Activated CD4-positive, alpha-beta memory T cell treated with anti-CD3 and anti-CD28 coated beads, Interleukin-2, amount 10 ng/mL, durations not matched to agents 7 days and 5 days (primary cell): ENCODE measurements around the gene IPO11. TPM values are rescaled to one million over a fixed set of nuclear protein-coding genes. Genes with fewer than 3 reads are reported as not detected.

Experiments used
- CTCF ChIA-PET: fragments of 350-600 bp; sonication (Branson Sonifier 250); formaldehyde crosslinking; loops from one replicate; lab custom pipeline; 2021; ENCODE audit warnings: antibody characterized with exemption, inconsistent platforms; lab: Charles Lee
- POLR2A ChIA-PET: fragments of 350-600 bp; sonication (Branson Sonifier 250); formaldehyde crosslinking; loops from one replicate; lab custom pipeline; 2021; ENCODE audit warnings: antibody characterized with exemption; lab: Charles Lee
- DNase-seq: peaks from one replicate; pipeline ENCODE4 v3.0.0-alpha.2; 2020
- H3K27ac Mint-ChIP-seq: one replicate; pipeline ENCODE4 v1.8.0; 2021; ENCODE audit warnings: mild to moderate bottlenecking, mixed read lengths
- H3K27me3 Mint-ChIP-seq: one replicate; pipeline ENCODE4 v1.8.0; 2021; ENCODE audit warnings: mixed read lengths
- H3K36me3 Mint-ChIP-seq: one replicate; pipeline ENCODE4 v1.8.0; 2021; ENCODE audit warnings: low read depth, mixed read lengths
- H3K4me1 Mint-ChIP-seq: one replicate; pipeline ENCODE4 v1.8.0; 2021; ENCODE audit warnings: mixed read lengths
- H3K4me3 Mint-ChIP-seq: one replicate; pipeline ENCODE4 v1.8.0; 2021; ENCODE audit warnings: mild to moderate bottlenecking, mixed read lengths
- H3K9me3 Mint-ChIP-seq: one replicate; pipeline ENCODE4 v1.8.0; 2021; ENCODE audit warnings: mixed read lengths
- total RNA-seq, 2 experiments: library from RNA; stranded (reverse); gene quantifications; one replicate each; pipeline ENCODE4 v1.2.3, GENCODE V29; 2021

Gene IPO11
- total RNA-seq, 2 experiments from 2014 or later: 23.8 to 23.9 TPM

DNA sequence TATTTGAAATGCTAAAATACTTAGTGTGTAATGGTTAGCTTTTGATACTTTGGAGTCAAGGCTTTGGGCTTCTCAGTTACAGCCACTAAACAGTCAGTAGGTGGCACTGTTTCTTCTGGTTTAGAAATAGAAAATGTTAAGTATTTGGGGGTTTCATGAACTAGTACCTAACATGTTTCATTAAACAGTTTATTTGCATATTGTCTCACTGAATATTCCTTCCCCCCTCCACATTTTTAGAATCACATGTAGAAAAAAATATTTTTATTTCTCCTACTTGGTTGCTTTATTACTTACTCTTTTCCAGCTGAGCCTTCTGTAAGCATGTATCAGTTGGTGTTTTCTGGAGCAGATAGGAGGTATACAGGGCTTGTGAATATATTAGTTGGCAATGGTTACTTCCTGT, 48.0 kb downstream of the IPO11 start:
- CTCF ChIA-PET: interaction anchor here (0.8 to 3.4 kb wide), 15 partner anchors 8 to 319 kb away, joined by 3 to 25 read pairs (median 5); no protein-coding TSS in a partner anchor

DNA sequence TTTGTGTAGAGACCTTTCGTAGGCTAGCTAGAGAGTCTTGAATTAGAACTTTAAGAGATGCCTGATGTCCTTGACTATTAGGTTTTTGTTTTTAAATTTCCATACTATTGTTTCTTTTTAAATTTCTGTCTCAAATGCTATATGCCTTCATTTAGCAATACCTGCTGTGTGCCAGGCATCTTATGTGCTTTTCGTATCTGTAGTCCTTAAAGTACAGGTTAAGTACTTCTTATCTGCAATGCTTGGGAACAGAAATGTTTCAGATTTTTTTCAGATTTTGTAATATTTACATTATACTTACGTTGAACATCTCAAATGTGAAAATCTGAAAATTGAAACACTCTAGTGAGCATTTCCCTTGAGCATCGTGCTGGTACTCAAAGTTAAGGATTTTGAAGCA, 49.0 kb downstream of the IPO11 start:
- ChIA-PET CTCF (interaction anchor here (3.4 kb wide), 1 partner anchor 318 kb away, joined by 25 read pairs; no protein-coding TSS in a partner anchor), POLR2A (no interaction called here)
- H3K4me3 Mint-ChIP-seq: no peak overlapping the region
- H3K27me3 Mint-ChIP-seq: no peaks in the 10 kb centered on the region
- no peaks in the 10 kb centered on the region for H3K9me3 Mint-ChIP-seq
- no peak overlapping the region for H3K27ac Mint-ChIP-seq
- H3K36me3 Mint-ChIP-seq: no peaks in the 10 kb centered on the region
- DNase-seq: no peak
- peaks cover 8% of the 10 kb centered on the region for H3K4me1 Mint-ChIP-seq

More for the DNA sequence above, 48.0 kb downstream of the IPO11 start:
- Mint-ChIP-seq H3K4me1 (peaks cover 4% of the 10 kb centered on the region), H3K4me3 (no peak overlapping the region), H3K36me3 (no peaks in the 10 kb centered on the region), H3K9me3 (no peaks in the 10 kb centered on the region), H3K27me3 (no peaks in the 10 kb centered on the region), H3K27ac (no peak overlapping the region)
- DNase-seq: no peak
- POLR2A ChIA-PET: no interaction called here

DNA sequence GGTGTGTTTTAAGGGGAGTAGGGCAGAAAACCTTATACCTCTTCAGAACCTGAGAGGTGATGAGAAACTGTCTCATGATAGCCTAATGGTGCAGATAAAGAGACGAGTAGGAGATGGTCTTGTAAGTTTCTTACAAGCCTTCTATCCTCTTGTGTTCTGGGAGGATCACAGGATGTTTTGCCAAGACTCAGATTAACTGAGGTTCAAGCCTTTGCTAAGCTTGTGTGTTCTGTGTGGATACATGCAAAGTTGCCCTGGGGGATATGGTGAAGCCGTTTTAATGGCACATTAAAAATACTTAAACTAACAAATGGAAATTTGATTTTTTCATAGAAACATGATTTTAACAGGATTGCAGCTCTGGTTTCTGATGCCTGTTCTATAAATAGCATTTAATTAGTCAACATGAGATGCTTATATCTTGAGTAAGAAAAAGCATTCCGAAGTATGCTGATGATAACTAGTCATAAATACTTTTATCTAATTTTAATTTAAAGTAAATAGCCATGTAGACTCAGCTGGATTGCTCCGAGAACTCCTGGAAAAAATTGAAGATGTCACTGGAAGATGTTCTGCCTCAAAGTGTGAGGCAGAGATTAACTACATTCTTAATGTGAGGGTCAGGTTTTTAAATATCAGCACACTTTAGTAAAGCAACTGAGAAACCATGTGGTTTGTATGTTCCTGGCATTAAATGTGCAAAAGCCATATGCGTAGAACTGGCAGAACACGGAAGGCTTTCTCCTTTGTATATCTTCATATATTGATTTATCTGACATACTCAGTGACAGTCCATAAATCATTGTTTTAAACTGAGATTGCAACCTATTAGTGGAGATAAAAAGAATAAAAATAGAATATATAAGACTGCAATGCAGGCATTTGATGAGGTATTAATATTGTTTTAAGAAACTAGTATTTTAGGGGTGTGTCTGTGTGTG, 53.7 kb downstream of the IPO11 start:
- ChIA-PET CTCF (interaction anchor here (1.0 kb wide), 1 partner anchor 10 kb away, joined by 3 read pairs; no protein-coding TSS in a partner anchor), POLR2A (no interaction called here)
- peaks cover 6% of the 10 kb centered on the region for H3K4me1 Mint-ChIP-seq
- H3K9me3 Mint-ChIP-seq: no peaks in the 10 kb centered on the region
- H3K27me3 Mint-ChIP-seq: no peaks in the 10 kb centered on the region
- no peak overlapping the region for H3K27ac Mint-ChIP-seq
- DNase-seq: no peak
- H3K4me3 Mint-ChIP-seq: no peak overlapping the region
- H3K36me3 Mint-ChIP-seq: peaks cover 9% of the 10 kb centered on the region

DNA sequence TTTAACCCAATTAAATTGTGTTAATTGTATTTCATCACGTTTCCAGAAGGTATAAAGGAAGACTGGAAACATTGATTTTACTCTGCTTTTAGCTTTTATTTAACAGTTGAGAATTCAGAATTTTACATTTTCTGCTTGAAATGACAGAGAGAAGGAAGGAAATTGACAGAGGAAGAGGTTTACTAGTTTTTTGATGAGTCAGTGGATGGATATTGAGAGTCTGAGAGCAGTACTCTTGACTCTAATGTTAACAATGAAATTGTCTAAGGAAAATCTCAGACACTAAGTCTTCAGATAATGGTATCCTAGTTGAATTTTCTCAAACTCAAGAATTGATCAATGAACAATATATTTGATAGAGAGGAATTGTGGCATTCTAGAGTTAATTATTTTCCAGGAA, 60.6 kb downstream of the IPO11 start:
- Mint-ChIP-seq H3K36me3 (peaks cover under 1% of the 10 kb centered on the region), H3K4me3 (no peak overlapping the region), H3K4me1 (peaks cover 8% of the 10 kb centered on the region), H3K27me3 (no peaks in the 10 kb centered on the region), H3K27ac (peak overlapping the region; percentile 24), H3K9me3 (no peaks in the 10 kb centered on the region)
- ChIA-PET POLR2A (no interaction called here), CTCF (interaction anchor here (1.8 kb wide), 1 partner anchor 13 kb away, joined by 5 read pairs; no protein-coding TSS in a partner anchor)
- no peak for DNase-seq

DNA sequence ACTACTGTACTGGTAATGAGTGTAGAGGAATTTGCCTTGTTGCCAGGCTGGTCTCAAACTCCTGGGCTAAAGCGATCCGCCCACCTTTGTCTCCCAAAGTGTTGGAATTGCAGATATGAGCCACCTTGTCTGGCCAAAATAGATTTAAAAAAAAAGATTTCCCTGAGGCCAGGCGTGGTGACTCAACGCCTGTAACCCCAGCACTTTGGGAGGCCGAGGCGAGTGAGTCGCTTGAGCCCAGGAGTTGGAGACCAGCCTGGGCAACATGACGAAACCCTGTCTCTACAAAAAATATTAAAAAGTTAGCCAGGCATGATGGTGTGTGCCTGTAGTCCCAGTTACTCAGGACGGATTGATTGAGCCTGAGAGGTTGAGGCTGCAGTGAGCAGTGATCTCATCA, 62.5 kb downstream of the IPO11 start:
- no peaks in the 10 kb centered on the region for H3K9me3 Mint-ChIP-seq
- H3K4me1 Mint-ChIP-seq: peaks cover 8% of the 10 kb centered on the region
- ChIA-PET CTCF (interaction anchor here (1.0 to 1.8 kb wide), 3 partner anchors 15 to 304 kb away, joined by 3 to 5 read pairs (median 3); no protein-coding TSS in a partner anchor), POLR2A (no interaction called here)
- no peak overlapping the region for H3K27ac Mint-ChIP-seq
- H3K4me3 Mint-ChIP-seq: no peak overlapping the region
- H3K36me3 Mint-ChIP-seq: peaks cover 14% of the 10 kb centered on the region
- no peaks in the 10 kb centered on the region for H3K27me3 Mint-ChIP-seq
- DNase-seq: no peak

DNA sequence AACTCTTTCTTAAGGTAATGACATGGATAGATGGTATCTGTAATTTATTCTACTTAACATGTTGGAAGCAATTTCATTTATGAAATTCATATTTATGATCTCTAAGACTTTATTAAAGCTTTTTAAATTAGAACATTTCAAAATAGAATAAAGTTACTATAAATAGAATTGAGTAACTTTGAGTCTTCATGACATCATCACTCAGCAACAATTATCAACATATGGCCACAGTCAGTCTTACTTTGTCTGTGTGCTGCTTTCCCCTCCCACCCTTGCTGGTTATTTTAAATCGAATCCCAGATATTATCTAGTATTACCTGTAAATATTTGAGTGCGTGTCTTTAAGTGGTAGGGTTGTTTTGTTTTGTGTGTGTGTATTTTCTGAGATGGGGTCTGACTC, 65.2 kb downstream of the IPO11 start:
- POLR2A ChIA-PET: no interaction called here
- H3K36me3 Mint-ChIP-seq: peaks cover 32% of the 10 kb centered on the region
- peaks cover 5% of the 10 kb centered on the region for H3K4me1 Mint-ChIP-seq
- H3K9me3 Mint-ChIP-seq: no peaks in the 10 kb centered on the region
- no peak overlapping the region for H3K4me3 Mint-ChIP-seq
- no peak for DNase-seq
- no peak overlapping the region for H3K27ac Mint-ChIP-seq
- H3K27me3 Mint-ChIP-seq: no peaks in the 10 kb centered on the region
- CTCF ChIA-PET: interaction anchor here (1.4 kb wide), 2 partner anchors 10 to 17 kb away, joined by 4 to 5 read pairs; no protein-coding TSS in a partner anchor

DNA sequence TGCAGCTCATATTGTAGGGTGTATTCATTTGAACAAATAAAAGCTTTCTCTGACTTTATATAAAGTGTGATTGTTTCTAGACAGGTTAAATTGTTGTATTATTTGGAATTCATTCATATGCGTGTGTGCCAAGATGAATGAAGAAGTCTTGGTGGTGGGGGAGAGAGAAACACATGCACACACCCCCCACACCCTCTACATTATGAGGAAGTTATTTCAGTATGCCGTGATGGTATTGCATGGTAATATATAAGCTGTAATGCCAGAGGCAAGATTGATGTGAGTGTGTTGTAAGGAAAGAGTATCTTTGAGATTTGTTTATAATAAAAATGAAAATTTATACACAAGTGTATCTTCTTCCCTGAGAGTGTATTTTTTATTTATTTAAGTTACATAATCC, 71.0 kb downstream of the IPO11 start:
- POLR2A ChIA-PET: no interaction called here
- no peak overlapping the region for H3K4me3 Mint-ChIP-seq
- peaks cover 2% of the 10 kb centered on the region for H3K4me1 Mint-ChIP-seq
- no peak for DNase-seq
- no peaks in the 10 kb centered on the region for H3K27me3 Mint-ChIP-seq
- peaks cover 30% of the 10 kb centered on the region for H3K36me3 Mint-ChIP-seq
- no peak overlapping the region for H3K27ac Mint-ChIP-seq
- CTCF ChIA-PET: no interaction called here
- no peaks in the 10 kb centered on the region for H3K9me3 Mint-ChIP-seq

DNA sequence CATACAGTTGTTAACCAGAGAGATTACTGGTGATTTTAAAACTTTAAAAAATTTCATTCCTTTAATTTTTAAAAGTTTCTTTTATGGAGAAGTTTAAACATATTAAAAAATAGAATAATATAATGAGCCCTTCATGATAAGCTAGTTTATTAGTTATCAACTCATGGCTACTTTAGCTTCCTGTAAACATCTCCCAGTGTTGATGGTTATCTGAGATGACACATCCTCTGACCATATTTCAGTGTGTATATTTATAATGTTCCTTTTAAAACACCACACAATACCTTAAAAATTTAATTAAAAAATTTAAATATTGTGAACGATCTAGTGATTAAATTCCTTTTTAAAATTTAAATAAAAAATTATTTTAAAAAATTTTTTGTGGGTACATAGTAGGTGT, 74.1 kb downstream of the IPO11 start:
- no peak for DNase-seq
- Mint-ChIP-seq H3K9me3 (no peaks in the 10 kb centered on the region), H3K36me3 (peaks cover 13% of the 10 kb centered on the region), H3K27ac (no peak overlapping the region), H3K4me1 (peaks cover 2% of the 10 kb centered on the region), H3K27me3 (no peaks in the 10 kb centered on the region), H3K4me3 (no peak overlapping the region)
- ChIA-PET CTCF (interaction anchor here (1.2 kb wide), 2 partner anchors 43 to 141 kb away, joined by 3 read pairs; no protein-coding TSS in a partner anchor), POLR2A (interaction anchor here (1.1 kb wide), 1 partner anchor 15 kb away, joined by 3 read pairs; no protein-coding TSS in a partner anchor)

DNA sequence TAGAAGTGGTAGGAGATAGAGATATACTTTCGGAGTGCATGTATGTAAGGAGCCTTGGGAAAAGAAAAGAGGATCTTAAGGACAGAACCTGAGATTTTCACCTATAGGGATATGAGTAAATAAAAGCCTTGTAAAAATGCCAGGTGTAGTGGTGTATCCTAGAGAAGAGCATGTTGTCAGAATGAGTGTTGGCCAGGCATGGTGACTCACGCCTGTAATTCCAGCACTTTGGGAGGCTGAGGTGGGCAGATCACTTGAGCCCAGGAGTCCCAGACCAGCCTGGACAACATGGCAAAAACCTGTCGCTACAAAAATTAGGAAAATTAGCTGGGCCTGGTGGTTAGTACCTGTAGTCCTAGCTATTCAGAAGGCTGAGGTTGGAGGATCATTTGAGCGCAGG, 76.0 kb downstream of the IPO11 start:
- Mint-ChIP-seq H3K9me3 (no peaks in the 10 kb centered on the region), H3K36me3 (peaks cover 13% of the 10 kb centered on the region), H3K27me3 (no peaks in the 10 kb centered on the region), H3K4me3 (no peak overlapping the region), H3K4me1 (peaks cover 3% of the 10 kb centered on the region), H3K27ac (no peak overlapping the region)
- DNase-seq: no peak
- ChIA-PET POLR2A (no interaction called here), CTCF (no interaction called here)

DNA sequence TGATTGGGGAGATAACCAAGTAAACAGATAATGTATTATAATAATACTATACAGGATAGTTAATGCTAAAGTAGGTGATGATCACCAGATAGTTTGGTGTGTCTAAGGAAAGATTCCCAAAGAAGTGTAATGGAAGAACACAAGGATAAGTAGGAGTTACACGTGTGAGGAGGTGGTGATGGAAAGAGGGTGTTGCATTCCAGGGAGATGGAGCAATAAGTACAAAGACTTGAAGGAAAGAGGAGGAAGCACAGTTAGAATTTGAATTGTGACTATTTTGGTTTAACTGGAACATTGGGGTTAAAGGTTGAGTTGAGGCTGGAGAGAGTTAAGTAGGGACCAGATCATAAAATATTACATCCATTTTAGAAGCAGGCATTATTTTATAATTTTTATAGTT, 76.9 kb downstream of the IPO11 start:
- Mint-ChIP-seq H3K4me3 (no peak overlapping the region), H3K27ac (no peak overlapping the region), H3K27me3 (no peaks in the 10 kb centered on the region), H3K4me1 (peaks cover 3% of the 10 kb centered on the region), H3K36me3 (peaks cover 13% of the 10 kb centered on the region), H3K9me3 (no peaks in the 10 kb centered on the region)
- ChIA-PET POLR2A (no interaction called here), CTCF (no interaction called here)
- DNase-seq: no peak

DNA sequence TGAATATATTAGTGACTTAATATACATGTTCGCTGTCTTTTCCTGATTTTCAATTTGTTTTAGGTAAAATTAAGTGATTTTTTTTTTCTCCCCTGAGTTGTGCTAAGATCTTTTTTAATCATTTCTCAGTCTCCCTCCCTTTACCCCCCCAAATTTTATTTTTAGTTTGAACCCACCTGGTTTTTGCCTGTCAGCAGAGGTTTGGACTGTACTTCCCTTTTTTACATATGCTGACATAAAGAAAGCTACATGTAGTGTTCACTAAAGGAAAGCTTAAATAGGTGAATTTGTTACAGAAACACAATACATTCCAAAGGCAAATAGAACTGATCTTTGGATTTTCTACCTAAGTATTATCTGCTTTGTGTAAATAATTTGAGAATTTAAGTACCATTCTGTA, 82.2 kb downstream of the IPO11 start:
- Mint-ChIP-seq H3K27me3 (no peaks in the 10 kb centered on the region), H3K9me3 (no peaks in the 10 kb centered on the region), H3K36me3 (peaks cover 16% of the 10 kb centered on the region), H3K4me1 (peaks cover 1% of the 10 kb centered on the region), H3K27ac (no peak overlapping the region), H3K4me3 (no peak overlapping the region)
- POLR2A ChIA-PET: no interaction called here
- DNase-seq: no peak
- CTCF ChIA-PET: no interaction called here

DNA sequence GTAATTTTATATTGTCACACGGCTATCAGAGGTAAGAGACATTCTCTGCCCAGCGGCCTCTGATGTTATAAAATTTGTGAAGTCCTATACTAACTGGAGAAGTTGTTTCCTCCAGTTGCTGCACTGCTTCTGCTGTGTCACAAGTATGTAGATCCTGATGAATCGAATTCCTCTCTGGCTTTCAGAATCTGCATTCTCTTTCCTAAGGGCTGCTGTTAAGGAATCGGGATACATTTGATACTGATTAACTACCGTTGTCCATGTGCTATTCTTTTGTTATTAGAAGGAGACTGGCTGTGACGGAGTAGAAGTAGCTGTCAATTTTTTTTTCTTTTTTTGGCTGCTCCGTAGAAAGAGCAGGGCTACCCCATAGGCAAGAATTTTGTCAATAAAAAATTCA, 84.3 kb downstream of the IPO11 start:
- POLR2A ChIA-PET: no interaction called here
- H3K36me3 Mint-ChIP-seq: peaks cover 11% of the 10 kb centered on the region
- peaks cover 1% of the 10 kb centered on the region for H3K4me1 Mint-ChIP-seq
- no peak for DNase-seq
- no peaks in the 10 kb centered on the region for H3K9me3 Mint-ChIP-seq
- no peaks in the 10 kb centered on the region for H3K27me3 Mint-ChIP-seq
- CTCF ChIA-PET: no interaction called here
- H3K27ac Mint-ChIP-seq: no peak overlapping the region
- H3K4me3 Mint-ChIP-seq: no peak overlapping the region

DNA sequence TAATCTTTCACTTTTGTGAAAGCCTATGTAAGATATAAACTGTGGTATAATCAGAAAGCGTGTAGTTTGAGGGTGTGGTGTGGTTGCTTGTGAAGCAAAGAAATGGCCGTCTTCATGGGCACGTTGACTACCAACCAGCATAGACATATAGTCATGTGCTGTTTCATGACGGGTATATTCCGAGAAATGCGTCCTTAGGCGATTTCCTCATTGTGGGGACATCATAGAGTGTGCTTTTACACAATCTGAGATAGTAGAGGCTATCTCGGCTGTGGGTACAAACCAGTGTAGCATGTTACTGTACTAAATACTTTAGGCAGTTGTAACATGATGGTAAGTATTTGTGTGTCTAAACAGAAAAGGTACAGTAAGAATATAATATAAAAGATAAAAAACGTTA, 86.4 kb downstream of the IPO11 start:
- no peak overlapping the region for H3K4me3 Mint-ChIP-seq
- H3K4me1 Mint-ChIP-seq: no peaks in the 10 kb centered on the region
- no peak for DNase-seq
- H3K36me3 Mint-ChIP-seq: peaks cover 8% of the 10 kb centered on the region
- no peak overlapping the region for H3K27ac Mint-ChIP-seq
- no peaks in the 10 kb centered on the region for H3K9me3 Mint-ChIP-seq
- POLR2A ChIA-PET: no interaction called here
- no peaks in the 10 kb centered on the region for H3K27me3 Mint-ChIP-seq
- CTCF ChIA-PET: no interaction called here
